Endometrial microvascular endothelial cells (primary cell): Measurements from ENCODE around the gene KDM6B. TPM values are rescaled to one million over a fixed set of nuclear protein-coding genes. Genes with fewer than 3 reads are reported as not detected.
"Not testable (repeated sequence)": the region's sequence is repeated elsewhere in the genome, so short reads cannot be mapped to it uniquely, and the experiment has no call there.

Source experiments
- in situ Hi-C: cut with HindIII; loops from 2 replicates; pipeline ENCODE4 v1.10.0; 2017; ENCODE audit warnings: low sequenced_read_pairs, low pct_unique_long_range_greater_than_20kb; ENCODE audit errors: inconsistent ontology term
- total RNA-seq: library from RNA; depleted of rRNA; stranded (reverse); fragments of >200 nt; gene quantifications from one replicate; pipeline ENCODE4 v1.2.3, GENCODE V29; 2015; ENCODE audit errors: inconsistent ontology term

KDM6B gene
- total RNA-seq, 1 donor from 2014 or later, result 1.3 TPM

- in situ Hi-C loops, result no loop called here
These were observed 28.8 kb downstream of the KDM6B start for GRCh38 chr17:7862692-7863437.

GRCh38 chr17:7864384-7864783, 30.4 kb downstream of the KDM6B start:
- in situ Hi-C loops, result not testable (repeated sequence)

GRCh38 chr17:7864995-7865650, 31.1 kb downstream of the KDM6B start:
- in situ Hi-C loops, result no loop called here

- in situ Hi-C loops, result no loop called here
These were observed 33.9 kb downstream of the KDM6B start for GRCh38 chr17:7867881-7868329.

- in situ Hi-C loops, result no loop called here
These were observed 39.0 kb downstream of the KDM6B start for GRCh38 chr17:7873051-7873450.

- in situ Hi-C loops, result no loop called here
These were observed 41.9 kb downstream of the KDM6B start for GRCh38 chr17:7875804-7876370.

- in situ Hi-C loops, result no loop called here
These were observed 44.2 kb downstream of the KDM6B start for GRCh38 chr17:7878234-7878633.

GRCh38 chr17:7880076-7880868, 46.3 kb downstream of the KDM6B start:
- in situ Hi-C loops, result no loop called here

GRCh38 chr17:7881276-7882054, 47.4 kb downstream of the KDM6B start:
- in situ Hi-C loops, result no loop called here

- in situ Hi-C loops, result no loop called here
These were observed 48.1 kb downstream of the KDM6B start for GRCh38 chr17:7882068-7882467.

GRCh38 chr17:7882629-7883028, 48.6 kb downstream of the KDM6B start:
- in situ Hi-C loops, result no loop called here

Other genes starting within 250 kb of the KDM6B start
- not detected for gene SOX15, start 244.1 kb upstream of the KDM6B start, total RNA-seq
- 29.0 TPM for gene FXR2, start 219.3 kb upstream of the KDM6B start, total RNA-seq
- gene SAT2, start 206.4 kb upstream of the KDM6B start, total RNA-seq, result 48.7 TPM
- gene SHBG, start 204.1 kb upstream of the KDM6B start, total RNA-seq, result not detected
- not detected for gene ATP1B2, start 183.3 kb upstream of the KDM6B start, total RNA-seq
- 57.6 TPM for gene TP53, start 146.7 kb upstream of the KDM6B start, total RNA-seq
- gene WRAP53, start 145.7 kb upstream of the KDM6B start, total RNA-seq, result 24.4 TPM
- not detected for gene EFNB3, start 129.0 kb upstream of the KDM6B start, total RNA-seq
- 1.1 TPM for gene DNAH2, start 116.5 kb upstream of the KDM6B start, total RNA-seq
- 148 TPM for gene TMEM88, start 20.8 kb downstream of the KDM6B start, total RNA-seq
- gene NAA38, start 23.3 kb downstream of the KDM6B start, total RNA-seq, result 52.5 TPM
- 7.6 TPM for gene CYB5D1, start 23.8 kb downstream of the KDM6B start, total RNA-seq
- 46.3 TPM for gene CHD3, start 54.6 kb downstream of the KDM6B start, total RNA-seq
- not detected for gene RNF227, start 82.1 kb downstream of the KDM6B start, total RNA-seq
- 3.7 TPM for gene KCNAB3, start 95.6 kb downstream of the KDM6B start, total RNA-seq
- gene TRAPPC1, start 97.7 kb downstream of the KDM6B start, total RNA-seq, result 76.8 TPM
- gene CNTROB, start 98.0 kb downstream of the KDM6B start, total RNA-seq, result 39.1 TPM
- not detected for gene GUCY2D, start 168.4 kb downstream of the KDM6B start, total RNA-seq
- not detected for gene ALOX15B, start 204.8 kb downstream of the KDM6B start, total RNA-seq